K562 (cell line): ENCODE data around the gene TSPAN18. TPM values are rescaled to one million over a fixed set of nuclear protein-coding genes. Genes with fewer than 3 reads are reported as not detected.
A peak's percentile ranks its signal among the peaks of the same experiment; 100 is the strongest.

ENCODE experiments used
- ARHGAP35 ChIP-seq: fragments of 450-650 bp; IDR thresholded peaks from 2 replicates; pipeline ENCODE4 v1.6.1; 2018; ENCODE audit not compliant: partially characterized antibody
- ATF2 ChIP-seq: sonication (generic); formaldehyde crosslinking; IDR thresholded peaks from 2 replicates; pipeline ENCODE4 v1.8.1; 2022; ENCODE audit warnings: missing genetic modification reagents
- ELF1 ChIP-seq: fragments of 200-800 bp; sonication (Bioruptor generic); IDR thresholded peaks from 2 replicates; pipeline ENCODE4 v1.6.1; 2016; ENCODE audit warnings: missing genetic modification characterization, missing compliant biosample characterization
- FOSL1 ChIP-seq: fragments of 200-800 bp; sonication (Bioruptor generic); conservative IDR thresholded peaks from 2 replicates; pipeline ENCODE4 v1.6.1; 2016; ENCODE audit warnings: missing genetic modification characterization, missing compliant biosample characterization
- GTF2A2 ChIP-seq: IDR thresholded peaks from 2 replicates; pipeline ENCODE4 v1.6.1; 2016; ENCODE audit warnings: mild to moderate bottlenecking, missing genetic modification characterization, missing compliant biosample characterization
- GTF3C2 ChIP-seq: IDR thresholded peaks from 3 replicates; pipeline ENCODE4 v1.6.1; 2011; ENCODE audit warnings: borderline replicate concordance, mild to moderate bottlenecking, moderate library complexity; ENCODE audit not compliant: insufficient read length; ENCODE audit errors: extremely low read depth
- HMG20A ChIP-seq: fragments of 450-650 bp; formaldehyde crosslinking; conservative IDR thresholded peaks from 2 replicates; pipeline ENCODE4 v1.4.0; 2020; ENCODE audit warnings: mild to moderate bottlenecking, mixed read lengths
- HNRNPK ChIP-seq: fragments of 200-400 bp; formaldehyde crosslinking; IDR thresholded peaks from one replicate; pipeline ENCODE4 v1.6.1; 2018; ENCODE audit warnings: mild to moderate bottlenecking, low read depth, low read length; ENCODE audit not compliant: poor library complexity, severe bottlenecking
- HOXB6 ChIP-seq: fragments of 250-450 bp; sonication (Bioruptor Pico); IDR thresholded peaks from 2 replicates; pipeline ENCODE4 v1.5.1; 2022; ENCODE audit warnings: mild to moderate bottlenecking, borderline replicate concordance
- KDM5B ChIP-seq: fragments of 200-600 bp; sonication (generic); IDR thresholded peaks from 2 replicates; pipeline ENCODE4 v1.6.1; 2012; ENCODE audit warnings: low read depth, mild to moderate bottlenecking, moderate library complexity, low read length, control low read depth, inconsistent platforms; ENCODE audit not compliant: insufficient replicate concordance
- SMAD1 ChIP-seq: fragments of 150-350 bp; IDR thresholded peaks from 2 replicates; pipeline ENCODE4 v1.6.1; 2014; ENCODE audit warnings: low read length, low read depth; ENCODE audit not compliant: partially characterized antibody
- SMC3 ChIP-seq: conservative IDR thresholded peaks from 2 replicates; pipeline ENCODE4 v1.6.1; 2011; ENCODE audit warnings: low read depth, low read length, improper control_type of control experiment; ENCODE audit not compliant: insufficient read depth
- TAF15 ChIP-seq: fragments of 200-400 bp; formaldehyde crosslinking; IDR thresholded peaks from 2 replicates; pipeline ENCODE4 v1.6.1; 2017; ENCODE audit warnings: mild to moderate bottlenecking, low read depth, low read length, moderate library complexity
- TEAD4 ChIP-seq, 2 experiments: sonication (generic) in 1 of 2; formaldehyde crosslinking in 1 of 2; IDR thresholded peaks; 2 replicates each; pipeline versions ENCODE4 v1.6.1 to v1.8.0; 2012 to 2022; ENCODE audit warnings: borderline replicate concordance in 1 of 2, inconsistent platforms in 1 of 2, low read length in 1 of 2, mild to moderate bottlenecking in 1 of 2, missing genetic modification reagents in 1 of 2
- ZBTB7A ChIP-seq: IDR thresholded peaks from 2 replicates; pipeline ENCODE4 v1.6.1; 2011; ENCODE audit warnings: low read depth, mild to moderate bottlenecking, low read length, moderate library complexity, borderline replicate concordance; ENCODE audit not compliant: control insufficient read depth
- ZNF217 ChIP-seq: sonication (generic); formaldehyde crosslinking; IDR thresholded peaks from 2 replicates; pipeline ENCODE4 v1.8.0; 2022; ENCODE audit warnings: mild to moderate bottlenecking, missing genetic modification reagents
- ZNF408 ChIP-seq: fragments of 250-450 bp; sonication (Bioruptor Pico); IDR thresholded peaks from 2 replicates; pipeline ENCODE4 v1.4.0; 2020; ENCODE audit warnings: low read depth, mild to moderate bottlenecking, moderate library complexity
- ZNF778 ChIP-seq: fragments of 450-650 bp; formaldehyde crosslinking; IDR thresholded peaks from 2 replicates; pipeline ENCODE4 v1.4.0; 2020; ENCODE audit warnings: mild to moderate bottlenecking, moderate library complexity
- polyA plus RNA-seq, 8 experiments: library from polyadenylated mRNA; depleted of rRNA in 4 of 8; stranded (reverse) in 5 of 8; unstranded in 3 of 8; fragments of >200 nt; fragmentation: Nextera tagmentation in 2 of 8; fragmentation: Illumina TruSeq in 1 of 8; extraction: Ambion mirVana in 2 of 8; extraction: Trizol in 1 of 8; gene quantifications; 2 replicates each; pipeline versions ENCODE4 v1.2.1 to v1.2.3, GENCODE V29; 2011 to 2014; ENCODE audit warnings: inconsistent platforms in 1 of 8, missing spikeins in 1 of 8
- total RNA-seq, 7 experiments: library from RNA; depleted of rRNA in 6 of 7; stranded (reverse); fragments of >200 nt in 6 of 7; fragmentation: Illumina TruSeq in 2 of 7; extraction: Trizol in 2 of 7; gene quantifications; 2 replicates each; pipeline versions ENCODE4 v1.2.1 to v1.2.3, GENCODE V29; 2011 to 2021; ENCODE audit warnings: low replicate concordance in 1 of 7
- TF ChIP-seq, protein P1 (sequence below): sonication (generic); formaldehyde crosslinking; IDR thresholded peaks from 2 replicates; pipeline ENCODE4 v1.8.0; 2022; ENCODE audit warnings: mild to moderate bottlenecking, missing genetic modification reagents
- TF ChIP-seq, protein P2 (sequence below): sonication (generic); formaldehyde crosslinking; IDR thresholded peaks from 2 replicates; pipeline ENCODE4 v1.8.0; 2022; ENCODE audit warnings: missing genetic modification reagents, mild to moderate bottlenecking, moderate library complexity, borderline replicate concordance

The TSPAN18 gene
- total and polyA plus RNA-seq, 9 of the 15 experiments (the other 6 are each of a cell fraction or from before 2014, with no cell fraction given), result 0.17 to 0.35 (median 0.22) TPM; not detected in 4

GRCh38 chr11:44727373-44728287 is 868 bp downstream of the TSPAN18 start (continued):
- TF ChIP-seq SMC3 (peak; percentile 78; the same call in 1 of the 2 replicates), KDM5B (no peak), HOXB6 (CRISPR knock-in tag) (no peak), FOSL1 (tag) (no peak), GTF3C2 (no peak), ZNF217 (CRISPR knock-in tag) (no peak), SMAD1 (no peak), GTF2A2 (tag) (no peak), ATF2 (CRISPR knock-in tag) (no peak), ELF1 (tag) (peak; percentile 35; the same call in 1 of the 2 replicates), HMG20A (CRISPR knock-in tag) (no peak), ZBTB7A (peak; percentile 57; the same call in 1 of the 2 replicates), HNRNPK (no peak), ZNF778 (no peak), TAF15 (no peak), ARHGAP35 (no peak), TEAD4 (IDR thresholded peaks at IDR 0.05; ENCODE audit: low read length) (no peak), TEAD4 (CRISPR knock-in tag; IDR thresholded peaks at IDR 0.05; ENCODE audit: borderline replicate concordance) (no peak), ZNF408 (CRISPR knock-in tag) (no peak)
- TF ChIP-seq, protein P1, sequence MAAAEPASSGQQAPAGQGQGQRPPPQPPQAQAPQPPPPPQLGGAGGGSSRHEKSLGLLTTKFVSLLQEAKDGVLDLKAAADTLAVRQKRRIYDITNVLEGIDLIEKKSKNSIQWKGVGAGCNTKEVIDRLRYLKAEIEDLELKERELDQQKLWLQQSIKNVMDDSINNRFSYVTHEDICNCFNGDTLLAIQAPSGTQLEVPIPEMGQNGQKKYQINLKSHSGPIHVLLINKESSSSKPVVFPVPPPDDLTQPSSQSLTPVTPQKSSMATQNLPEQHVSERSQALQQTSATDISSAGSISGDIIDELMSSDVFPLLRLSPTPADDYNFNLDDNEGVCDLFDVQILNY (CRISPR knock-in tag), result no peak
- TF ChIP-seq, protein P2, sequence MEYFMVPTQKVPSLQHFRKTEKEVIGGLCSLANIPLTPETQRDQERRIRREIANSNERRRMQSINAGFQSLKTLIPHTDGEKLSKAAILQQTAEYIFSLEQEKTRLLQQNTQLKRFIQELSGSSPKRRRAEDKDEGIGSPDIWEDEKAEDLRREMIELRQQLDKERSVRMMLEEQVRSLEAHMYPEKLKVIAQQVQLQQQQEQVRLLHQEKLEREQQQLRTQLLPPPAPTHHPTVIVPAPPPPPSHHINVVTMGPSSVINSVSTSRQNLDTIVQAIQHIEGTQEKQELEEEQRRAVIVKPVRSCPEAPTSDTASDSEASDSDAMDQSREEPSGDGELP (CRISPR knock-in tag), result peak; percentile 39; the same call in 1 of the 2 replicates
